Fibroblast of skin of left quadriceps (primary cell): ENCODE measurements around the gene CRIM1.

ENCODE experiments used
- DNase-seq, 2 experiments: peaks; one replicate each; pipeline ENCODE4 v3.0.0-alpha.2; 2013; ENCODE audit warnings: low read depth in 2 of 2

Gene CRIM1

DNA sequence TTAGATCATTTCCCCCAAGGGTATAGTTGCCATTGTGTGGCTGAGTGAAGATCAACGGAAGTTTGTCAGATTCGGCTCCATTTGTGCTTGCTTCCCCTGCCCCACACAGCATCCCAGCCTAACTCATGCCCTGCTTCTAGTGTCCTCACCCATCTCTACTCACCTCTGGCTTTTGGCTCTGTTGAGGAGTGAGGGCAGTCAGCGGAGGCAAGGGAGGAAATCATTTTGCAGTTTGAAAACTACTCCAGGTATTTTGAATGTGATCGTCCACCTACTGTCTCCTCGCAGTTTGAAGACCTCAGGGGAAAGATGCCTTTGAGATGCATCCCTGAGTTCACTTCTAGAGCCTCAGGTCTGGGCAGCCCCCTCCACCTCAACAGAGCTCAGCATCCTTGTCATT is 126.1 kb downstream of the CRIM1 start:
- no peak for DNase-seq

DNA sequence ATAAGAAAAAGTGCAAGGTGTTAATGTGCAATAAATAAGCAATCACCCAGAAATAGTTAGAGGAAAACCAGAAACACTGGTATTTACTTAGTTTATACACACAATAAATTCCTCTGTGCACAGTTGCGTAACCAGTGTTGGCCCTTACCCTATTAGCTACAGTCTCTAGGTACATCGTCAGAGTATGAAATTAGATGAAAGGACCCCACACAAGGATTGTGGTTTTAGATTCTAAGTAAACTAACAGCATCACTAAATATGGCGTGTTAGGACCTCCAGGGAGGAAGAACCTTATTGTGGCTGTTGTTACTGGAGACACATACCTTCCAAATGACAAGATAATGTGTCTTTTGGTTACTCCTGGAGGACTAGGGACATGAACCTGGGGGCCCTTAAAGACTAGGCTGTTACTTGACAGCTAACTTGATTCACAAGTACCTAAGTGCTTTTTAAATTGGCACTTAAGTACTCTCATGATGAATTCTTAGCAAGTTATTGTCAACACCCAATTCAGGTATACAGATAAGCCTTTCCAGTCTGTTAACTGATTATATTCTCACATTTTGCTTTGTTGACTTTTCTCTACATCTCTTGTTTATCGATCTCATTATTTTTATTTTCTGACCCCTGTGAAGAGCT is 127.1 kb downstream of the CRIM1 start:
- peak; percentile 66 to 72 for DNase-seq

GRCh38 chr2:36483290-36483689 is 127.7 kb downstream of the CRIM1 start:
- no peak for DNase-seq

DNA sequence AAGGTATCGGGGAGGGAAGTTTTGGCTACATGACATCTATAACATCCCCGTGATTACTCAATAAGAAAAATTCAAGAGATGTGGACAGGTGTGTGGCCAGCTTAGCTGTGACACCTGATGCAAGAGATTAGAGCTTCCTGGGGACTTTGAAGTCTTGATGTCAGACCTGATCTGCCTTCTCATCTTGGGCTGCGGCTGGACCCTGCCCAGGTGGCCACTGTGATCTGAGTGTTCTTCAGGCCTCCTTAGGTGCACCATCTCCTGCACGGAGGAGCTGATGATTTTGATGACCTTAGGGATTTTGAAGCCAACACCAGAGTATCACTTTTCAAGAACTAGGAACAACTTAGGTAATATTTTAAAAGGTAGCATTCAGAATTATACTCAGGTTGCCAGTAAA is 128.9 kb downstream of the CRIM1 start:
- DNase-seq, result no peak

- peak; percentile 88 to 90 for DNase-seq
Observed at GRCh38 chr2:36485521-36485920, 129.9 kb downstream of the CRIM1 start.

GRCh38 chr2:36486521-36487044 is 131.0 kb downstream of the CRIM1 start:
- DNase-seq, result peak; percentile 87 to 88

DNA sequence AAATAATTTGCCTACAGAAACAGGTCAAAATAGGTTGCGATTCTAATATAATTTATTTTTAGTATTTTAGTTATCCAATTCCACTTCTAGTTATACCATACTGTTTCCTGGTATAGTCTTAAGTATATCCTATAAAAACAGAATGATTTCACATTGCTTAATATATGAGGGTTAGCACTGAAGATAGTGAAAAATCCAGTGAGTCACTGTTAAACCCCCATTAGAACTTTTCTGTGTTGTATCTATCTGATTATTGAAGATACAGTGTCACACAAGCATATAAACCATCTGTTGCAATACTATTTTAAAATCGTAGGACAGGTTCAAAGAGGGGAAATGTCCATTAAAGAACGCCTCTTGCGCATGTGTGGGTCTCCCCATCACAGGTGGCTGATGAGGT is 132.4 kb downstream of the CRIM1 start:
- DNase-seq, result no peak

DNA sequence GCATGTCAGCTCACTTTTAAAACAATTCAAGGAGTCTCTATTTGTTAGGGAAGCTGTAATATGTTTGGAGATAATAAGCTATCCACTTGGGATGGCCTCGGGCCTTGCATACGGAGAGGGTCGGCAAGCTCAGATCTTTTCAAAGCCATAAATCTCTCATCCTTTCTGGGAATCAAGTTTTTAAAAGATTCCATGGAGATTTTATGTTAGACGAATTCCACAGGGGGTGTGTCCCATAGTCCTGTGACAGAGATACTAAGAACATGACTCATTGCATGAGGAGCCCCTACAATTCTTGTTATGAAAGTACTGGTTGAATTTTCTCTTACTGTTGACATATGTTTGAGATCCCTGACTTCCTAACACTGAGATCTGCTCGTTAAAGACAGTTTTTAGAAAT is 133.7 kb downstream of the CRIM1 start:
- peak; percentile 75 to 77 for DNase-seq

- DNase-seq, result no peak
Observed at GRCh38 chr2:36490749-36491148, 135.2 kb downstream of the CRIM1 start.

GRCh38 chr2:36492216-36492945 is 136.8 kb downstream of the CRIM1 start:
- no peak for DNase-seq

DNA sequence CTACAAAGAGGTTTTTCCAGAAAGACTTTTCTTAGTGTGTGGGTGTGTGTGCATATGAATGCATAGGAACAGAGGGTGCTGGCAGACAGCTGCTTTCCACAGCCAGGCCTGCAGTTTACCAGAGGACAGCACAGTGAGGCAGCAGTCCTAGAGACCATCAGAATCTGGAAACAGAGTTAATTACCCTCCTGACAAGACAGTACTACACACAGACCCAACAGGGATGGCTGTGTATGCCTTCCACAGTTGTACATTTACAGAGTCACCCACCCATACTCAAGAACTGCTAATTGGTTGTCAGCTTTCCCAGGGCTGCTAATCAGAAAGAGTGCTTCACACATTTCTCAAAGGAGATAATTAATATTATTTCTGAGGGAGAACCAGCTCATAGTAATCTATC is 137.7 kb downstream of the CRIM1 start:
- DNase-seq, result no peak

DNA sequence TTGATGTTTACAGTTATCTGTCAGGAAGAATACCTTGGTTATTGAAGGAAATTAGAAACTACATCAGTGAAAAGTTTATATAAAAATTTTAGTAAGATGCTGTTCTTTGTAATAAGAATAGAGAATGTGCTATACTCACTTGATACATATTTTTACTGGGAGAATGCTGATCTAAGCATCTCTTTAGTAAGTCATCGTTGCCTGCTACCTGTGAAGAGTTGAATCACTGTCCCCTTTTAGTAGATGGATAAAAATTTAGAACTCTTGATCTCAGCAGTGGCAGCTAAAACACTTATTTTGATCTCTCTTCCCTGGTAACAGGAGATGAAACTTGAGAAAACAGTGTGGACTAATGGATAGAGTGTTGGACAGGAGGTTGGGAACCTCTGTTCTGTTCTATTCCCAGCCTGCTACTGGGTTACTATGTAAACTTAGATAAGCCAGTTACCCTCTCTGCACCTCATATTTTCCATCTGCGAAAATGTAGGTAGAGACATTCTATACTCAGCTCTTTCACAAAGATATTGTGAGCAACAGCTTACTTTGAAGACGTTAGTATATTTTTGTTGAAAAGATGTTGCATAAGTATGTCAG is 142.1 kb downstream of the CRIM1 start:
- DNase-seq, result no peak

GRCh38 chr2:36499128-36499820 is 143.7 kb downstream of the CRIM1 start:
- no peak for DNase-seq

DNA sequence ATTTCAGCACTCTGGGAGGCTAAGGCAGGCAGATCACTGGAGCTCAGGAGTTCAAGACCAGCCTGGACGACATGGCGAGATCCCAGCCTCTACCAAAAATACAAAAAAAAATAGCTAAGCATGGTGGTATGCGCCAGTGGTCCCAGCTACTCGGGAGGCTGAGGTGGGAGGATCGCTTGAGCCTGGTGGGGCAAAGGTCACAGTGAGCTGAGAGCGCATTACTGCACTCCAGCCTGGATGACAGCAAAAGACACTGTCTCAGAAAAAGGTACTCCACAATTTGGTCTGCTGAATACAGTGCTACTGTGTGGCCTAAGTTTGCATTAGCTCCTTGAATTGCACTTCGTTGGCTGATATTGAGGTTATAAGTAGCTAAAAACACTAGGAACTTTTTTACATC is 144.5 kb downstream of the CRIM1 start:
- no peak for DNase-seq

GRCh38 chr2:36502081-36502480 is 146.5 kb downstream of the CRIM1 start:
- DNase-seq, result no peak

- peak; percentile 40 to 43 for DNase-seq
Observed at GRCh38 chr2:36507408-36507812, 151.8 kb downstream of the CRIM1 start.

DNA sequence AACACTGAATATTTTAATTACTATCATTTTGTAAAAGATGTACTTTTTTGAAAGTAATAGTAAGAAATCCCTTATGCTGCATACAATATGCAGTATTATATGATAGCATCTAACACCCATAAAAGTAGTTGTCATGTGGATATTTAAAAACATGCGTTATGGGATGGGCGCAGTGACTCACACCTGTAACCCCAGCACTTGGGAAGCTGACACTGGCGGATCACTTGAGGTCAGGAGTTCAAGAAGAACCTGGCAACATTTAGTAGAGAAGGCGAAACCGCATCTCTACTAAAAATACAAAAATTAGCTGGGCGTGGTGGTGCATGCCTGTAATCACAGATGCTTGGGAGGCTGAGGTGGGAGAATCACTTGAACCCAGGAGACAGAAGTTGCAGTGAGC is 153.5 kb downstream of the CRIM1 start:
- DNase-seq, result no peak

DNA sequence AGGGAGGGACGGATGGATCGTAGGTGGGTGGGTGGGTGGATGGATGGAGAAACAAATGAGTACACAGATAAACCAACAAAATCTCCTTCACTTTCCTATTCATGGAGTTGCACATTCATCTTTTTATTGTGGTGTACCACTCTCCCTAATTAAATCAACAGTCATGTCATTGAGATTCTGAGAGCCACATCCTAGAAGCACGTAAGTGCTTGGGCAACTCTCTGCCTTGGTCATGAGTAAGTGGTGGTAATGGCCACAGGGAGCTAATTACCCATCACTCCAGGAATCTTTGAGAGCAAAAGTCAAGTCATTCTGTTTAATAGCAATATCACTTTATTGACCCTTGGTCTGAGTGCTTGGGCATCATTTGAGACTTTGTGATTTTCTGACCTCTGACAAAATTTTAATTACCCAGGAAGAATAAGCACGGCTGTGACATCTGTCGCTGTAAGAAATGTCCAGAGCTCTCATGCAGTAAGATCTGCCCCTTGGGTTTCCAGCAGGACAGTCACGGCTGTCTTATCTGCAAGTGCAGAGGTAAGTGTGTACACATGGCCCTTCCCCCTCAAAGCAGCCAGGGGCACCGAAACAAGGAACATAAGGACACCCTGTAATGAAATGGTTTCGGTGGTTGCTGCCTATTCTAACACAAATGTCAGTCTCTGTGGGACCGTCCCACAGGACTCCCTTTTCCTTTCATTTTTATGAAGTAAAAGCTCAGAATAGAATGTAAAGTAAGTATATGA is 156.5 kb downstream of the CRIM1 start:
- DNase-seq, result no peak

DNA sequence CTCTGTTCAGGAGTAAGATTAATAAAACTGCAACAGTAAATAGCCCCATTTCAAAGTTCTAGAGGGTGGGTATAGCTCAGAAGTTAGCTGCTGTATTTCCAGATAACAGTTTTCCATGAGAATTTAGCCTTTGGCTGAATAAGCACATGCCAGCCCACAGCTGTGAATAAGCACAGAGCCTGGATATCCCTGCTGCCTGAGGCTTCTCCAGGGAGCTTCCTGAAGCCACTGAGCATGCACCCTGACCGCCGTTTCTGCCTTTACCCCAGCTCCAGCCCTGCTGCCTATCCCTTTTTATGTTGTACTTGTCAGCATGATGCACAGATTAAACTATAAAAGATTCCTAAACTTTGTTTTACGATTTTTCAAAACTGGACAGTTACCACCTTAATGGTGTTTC is 157.1 kb downstream of the CRIM1 start:
- no peak for DNase-seq

- DNase-seq, result no peak
Observed at GRCh38 chr2:36513661-36514060, 158.1 kb downstream of the CRIM1 start.

DNA sequence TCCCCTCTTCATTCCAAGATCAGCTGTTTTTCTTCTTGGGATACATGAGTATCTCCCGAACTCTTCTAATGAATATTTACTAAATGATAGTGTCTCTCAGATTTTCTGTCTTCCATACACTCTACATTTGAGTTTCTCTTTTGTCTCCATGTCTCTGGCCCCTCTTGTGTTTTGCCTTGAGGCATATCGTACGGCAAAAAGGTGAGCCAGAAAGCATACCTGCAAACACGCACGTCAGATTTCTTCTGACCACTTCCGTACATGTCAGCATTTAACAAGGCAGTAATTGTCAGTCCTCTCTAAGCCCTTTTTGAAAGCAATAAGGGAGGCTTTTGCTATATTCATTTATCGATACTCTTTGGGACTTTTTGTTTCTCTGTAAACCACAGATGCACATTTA is 160.0 kb downstream of the CRIM1 start:
- no peak for DNase-seq
